Mesenchymal stem cell (in vitro differentiated cells and primary cell): ENCODE data around the gene OMA1.
"Not testable (repeated sequence)": the region's sequence is repeated elsewhere in the genome, so short reads cannot be mapped to it uniquely, and the experiment has no call there.

Experiments used
- DNase-seq: peaks from one replicate; pipeline ENCODE4 v3.0.0-alpha.2; 2013
- H2AFZ ChIP-seq: one replicate; pipeline ENCODE4 v1.6.1; 2013; ENCODE audit warnings: low read depth, mild to moderate bottlenecking, control low read depth, inconsistent platforms, low read length, moderate library complexity
- H2AK5ac ChIP-seq: 2 replicates; pipeline ENCODE4 v1.6.1; 2013; ENCODE audit warnings: low read length, moderate library complexity, mild to moderate bottlenecking, inconsistent platforms; ENCODE audit not compliant: severe bottlenecking
- H2BK120ac ChIP-seq: one replicate; pipeline ENCODE4 v1.6.1; 2013; ENCODE audit warnings: low read depth, mild to moderate bottlenecking, inconsistent platforms, low read length, moderate library complexity
- H2BK12ac ChIP-seq, 2 experiments: one replicate each; pipeline ENCODE4 v1.6.1; 2013; ENCODE audit warnings: inconsistent platforms in 2 of 2, low read length in 2 of 2, mild to moderate bottlenecking in 2 of 2, moderate library complexity in 2 of 2, control low read depth in 1 of 2
- H2BK15ac ChIP-seq: one replicate; pipeline ENCODE4 v1.6.1; 2013; ENCODE audit warnings: mild to moderate bottlenecking, low read depth, inconsistent platforms; ENCODE audit not compliant: poor library complexity, severe bottlenecking
- H2BK5ac ChIP-seq: 2 replicates; pipeline ENCODE4 v1.6.1; 2013; ENCODE audit warnings: low read depth, mild to moderate bottlenecking, low read length, control low read depth, inconsistent platforms; ENCODE audit not compliant: poor library complexity, severe bottlenecking
- H3K14ac ChIP-seq, 2 experiments: one replicate each; pipeline ENCODE4 v1.6.1; 2013; ENCODE audit warnings: inconsistent platforms in 2 of 2, low read length in 2 of 2, control low read depth in 1 of 2, mild to moderate bottlenecking in 1 of 2, moderate library complexity in 1 of 2
- H3K18ac ChIP-seq, 2 experiments: one replicate each; pipeline ENCODE4 v1.6.1; 2013; ENCODE audit warnings: inconsistent platforms in 2 of 2, low read length in 2 of 2, control low read depth in 1 of 2, low read depth in 1 of 2, mild to moderate bottlenecking in 1 of 2
- H3K23ac ChIP-seq, 2 experiments: one replicate each; pipeline ENCODE4 v1.6.1; 2013; ENCODE audit warnings: inconsistent platforms in 2 of 2, low read length in 2 of 2, mild to moderate bottlenecking in 2 of 2, moderate library complexity in 2 of 2, control low read depth in 1 of 2
- H3K27ac ChIP-seq: 2 replicates; pipeline ENCODE4 v1.5.1; 2013; ENCODE audit warnings: mild to moderate bottlenecking, moderate library complexity, low read length, control low read depth, inconsistent platforms; ENCODE audit not compliant: poor library complexity, severe bottlenecking
- H3K27me3 ChIP-seq, 2 experiments: 2 replicates each; pipeline versions ENCODE4 v1.6.1 to v1.7.0; 2013; ENCODE audit warnings: low read length in 2 of 2, mild to moderate bottlenecking in 2 of 2, moderate library complexity in 2 of 2, control low read depth in 1 of 2, inconsistent platforms in 1 of 2; ENCODE audit not compliant: control insufficient read depth in 1 of 2, insufficient read depth in 1 of 2
- H3K36me3 ChIP-seq, 2 experiments: 2 replicates each; pipeline versions ENCODE4 v1.6.1 to v1.7.0; 2013; ENCODE audit warnings: low read length in 2 of 2, control low read depth in 1 of 2, inconsistent platforms in 1 of 2, low read depth in 1 of 2, mild to moderate bottlenecking in 1 of 2; ENCODE audit not compliant: insufficient read depth in 2 of 2, control insufficient read depth in 1 of 2
- H3K4ac ChIP-seq, 2 experiments: one replicate each; pipeline ENCODE4 v1.6.1; 2013; ENCODE audit warnings: inconsistent platforms in 2 of 2, low read length in 2 of 2, mild to moderate bottlenecking in 2 of 2, moderate library complexity in 2 of 2, control low read depth in 1 of 2, low read depth in 1 of 2
- H3K4me1 ChIP-seq: 2 replicates; pipeline ENCODE4 v1.6.1; 2013; ENCODE audit warnings: low read depth, low read length, control low read depth; ENCODE audit not compliant: control insufficient read depth, insufficient read depth
- H3K4me2 ChIP-seq: 2 replicates; pipeline ENCODE4 v1.6.1; 2013; ENCODE audit warnings: low read length, mild to moderate bottlenecking, inconsistent platforms; ENCODE audit not compliant: poor library complexity, severe bottlenecking
- H3K4me3 ChIP-seq, 2 experiments: 2 replicates each; pipeline versions ENCODE4 v1.5.1 to v1.7.0; 2013; ENCODE audit warnings: low read length in 2 of 2, mild to moderate bottlenecking in 2 of 2, control low read depth in 1 of 2, low read depth in 1 of 2; ENCODE audit not compliant: insufficient read depth in 1 of 2
- H3K79me1 ChIP-seq: replicated peaks from 2 replicates; pipeline ENCODE4 v1.6.1; 2013; ENCODE audit warnings: mild to moderate bottlenecking, control low read depth, low read length, inconsistent platforms; ENCODE audit not compliant: poor library complexity, severe bottlenecking
- H3K9ac ChIP-seq: 2 replicates; pipeline ENCODE4 v1.7.0; 2013; ENCODE audit warnings: mild to moderate bottlenecking, low read length, moderate library complexity
- H3K9me3 ChIP-seq: 2 replicates; pipeline ENCODE4 v1.7.0; 2013; ENCODE audit warnings: mild to moderate bottlenecking, low read length; ENCODE audit not compliant: control insufficient read depth
- H4K8ac ChIP-seq: one replicate; pipeline ENCODE4 v1.6.1; 2013; ENCODE audit warnings: inconsistent platforms, mild to moderate bottlenecking, low read length, moderate library complexity
- H4K91ac ChIP-seq: one replicate; pipeline ENCODE4 v1.6.1; 2013; ENCODE audit warnings: mild to moderate bottlenecking, low read length, inconsistent platforms
- WGBS: methylation state at CpG from one replicate; pipeline ENCODE4 v1.1.7; 2013; ENCODE audit warnings: mixed read lengths; 5-methylcytosine and 5-hydroxymethylcytosine counted together

OMA1 gene

DNA sequence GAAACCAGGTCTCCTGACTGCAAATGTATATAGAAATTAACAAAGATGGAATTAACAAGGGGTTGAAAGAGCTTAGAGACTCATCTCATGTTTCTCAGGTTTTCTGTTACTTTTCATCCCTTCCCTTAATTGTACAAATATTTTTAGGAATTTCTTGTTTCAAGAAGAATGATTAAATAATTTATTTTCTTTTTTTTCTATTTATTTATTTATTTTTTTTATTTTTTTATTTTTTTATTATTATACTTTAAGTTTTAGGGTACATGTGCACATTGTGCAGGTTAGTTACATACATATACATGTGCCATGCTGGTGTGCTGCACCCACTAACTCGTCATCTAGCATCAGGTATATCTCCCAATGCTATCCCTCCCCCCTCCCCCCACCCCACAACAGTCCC is 35.6 kb upstream of the OMA1 start:
- peaks cover 18% of the 10 kb centered on the region for H3K4me1 ChIP-seq
- not testable (repeated sequence) for H3K79me1 ChIP-seq, H3K23ac ChIP-seq, DNase-seq, H4K8ac ChIP-seq, H2BK15ac ChIP-seq, H3K27ac ChIP-seq, H3K9me3 ChIP-seq, H2AFZ ChIP-seq, H2BK12ac ChIP-seq, H3K9ac ChIP-seq, H4K91ac ChIP-seq, H2BK5ac ChIP-seq, H3K14ac ChIP-seq, H3K4me2 ChIP-seq, H3K4ac ChIP-seq, H3K4me3 ChIP-seq, H3K27me3 ChIP-seq, H3K36me3 ChIP-seq, H2BK120ac ChIP-seq
- peak overlapping the region; percentile 43 for H2AK5ac ChIP-seq
- peak overlapping the region in 1 of 2 experiments; percentile 21 for H3K18ac ChIP-seq
- no CpG with 5 or more reads among the region's 1 CpG for WGBS

DNA sequence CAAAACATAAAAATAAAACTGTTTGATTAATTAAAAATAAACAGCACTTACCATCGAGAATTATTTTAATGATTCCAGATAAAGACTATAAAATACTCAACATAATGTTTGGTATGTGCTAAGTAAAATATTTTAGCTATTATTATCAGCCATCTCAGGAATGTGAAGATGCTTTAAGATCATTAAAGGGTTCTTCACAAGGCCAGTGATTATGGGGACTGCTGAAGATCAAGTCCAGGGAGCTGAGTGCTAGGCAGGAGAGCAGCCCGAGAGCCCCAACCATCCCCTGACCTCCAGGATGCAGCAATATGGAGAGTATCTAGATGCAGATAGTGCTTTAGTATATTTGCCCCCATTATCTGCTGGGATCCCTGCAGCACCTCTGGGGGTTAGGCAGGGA is 35.1 kb upstream of the OMA1 start:
- no peak overlapping the region for H3K9ac ChIP-seq
- WGBS = 83% methylated on average over 1 of the region's 2 CpGs
- H3K14ac ChIP-seq = no peak overlapping the region
- H4K8ac ChIP-seq = no peak overlapping the region
- no peak overlapping the region for H3K4me3 ChIP-seq
- peaks cover 0 to 3% of the 10 kb centered on the region in 2 experiments for H3K36me3 ChIP-seq
- peaks cover 19% of the 10 kb centered on the region for H3K4me1 ChIP-seq
- no peak overlapping the region for H2BK15ac ChIP-seq
- H3K4me2 ChIP-seq = no peak overlapping the region
- no peak overlapping the region for H3K23ac ChIP-seq
- no peak for DNase-seq
- peaks cover 0 to 7% of the 10 kb centered on the region in 2 experiments for H3K27me3 ChIP-seq
- H2BK12ac ChIP-seq = no peak overlapping the region
- no peak overlapping the region for H3K27ac ChIP-seq
- no peaks in the 10 kb centered on the region for H3K9me3 ChIP-seq
- H2BK120ac ChIP-seq = no peak overlapping the region
- no peak overlapping the region for H4K91ac ChIP-seq
- peak overlapping the region; percentile 43 for H2AK5ac ChIP-seq
- no peak overlapping the region for H2AFZ ChIP-seq
- peak overlapping the region in 1 of 2 experiments; percentile 21 for H3K18ac ChIP-seq
- H3K4ac ChIP-seq = no peak overlapping the region
- no peaks in the 10 kb centered on the region for H3K79me1 ChIP-seq
- no peak overlapping the region for H2BK5ac ChIP-seq

DNA sequence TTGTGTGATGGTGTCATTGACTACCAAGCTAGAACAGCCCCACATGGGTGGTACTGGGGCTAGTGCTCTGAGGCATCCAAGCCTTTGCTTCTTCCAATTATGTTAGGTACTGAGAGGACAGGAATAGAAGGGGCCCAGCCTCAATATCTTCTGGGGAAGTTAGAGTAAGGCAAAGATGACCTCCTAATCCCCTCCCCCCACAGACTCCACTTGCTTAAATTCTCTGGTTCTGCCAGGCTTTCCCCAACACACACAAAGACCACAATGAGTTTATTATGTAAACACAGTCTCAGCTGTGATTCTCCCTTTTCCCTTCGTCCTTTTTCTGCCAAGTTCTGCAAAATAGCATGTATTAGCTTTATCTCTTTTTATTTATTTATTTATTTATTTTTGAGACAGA is 33.7 kb upstream of the OMA1 start:
- Histone ChIP-seq H3K4ac (no peak overlapping the region), H4K8ac (no peak overlapping the region), H3K79me1 (no peaks in the 10 kb centered on the region), H3K27me3 (peaks cover 0 to 21% of the 10 kb centered on the region in 2 experiments), H3K14ac (no peak overlapping the region), H2BK120ac (no peak overlapping the region), H2BK12ac (no peak overlapping the region), H2AFZ (no peak overlapping the region), H3K36me3 (peaks cover 0 to 6% of the 10 kb centered on the region in 2 experiments), H3K27ac (no peak overlapping the region), H3K4me3 (no peak overlapping the region), H2AK5ac (no peak overlapping the region), H3K9ac (no peak overlapping the region), H4K91ac (no peak overlapping the region), H2BK5ac (no peak overlapping the region), H3K18ac (no peak overlapping the region), H3K4me2 (no peak overlapping the region), H3K9me3 (no peaks in the 10 kb centered on the region), H2BK15ac (no peak overlapping the region), H3K23ac (no peak overlapping the region), H3K4me1 (peaks cover 16% of the 10 kb centered on the region)
- no CpG with 5 or more reads among the region's 1 CpG for WGBS
- DNase-seq = peak; percentile 35

DNA sequence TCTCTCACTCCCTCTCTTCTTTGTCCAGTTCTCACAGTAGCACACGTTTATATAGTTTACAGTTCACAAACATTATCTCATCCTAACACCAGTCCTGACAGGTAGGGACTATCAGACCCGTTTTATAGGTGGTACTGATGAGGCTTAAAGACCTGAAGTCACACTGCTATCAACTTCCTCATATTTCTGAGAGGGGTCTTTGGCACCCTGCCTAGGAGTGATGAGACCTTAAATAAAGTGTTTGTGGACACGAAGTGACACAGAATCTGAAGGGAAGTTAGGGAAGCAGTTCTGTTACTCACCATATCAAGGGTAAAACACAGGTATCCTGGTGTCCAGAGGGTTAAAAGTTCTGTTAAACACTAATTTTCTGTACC is 31.1 kb upstream of the OMA1 start:
- H3K36me3 ChIP-seq = peaks cover 0 to 6% of the 10 kb centered on the region in 2 experiments
- DNase-seq = no peak
- no peaks in the 10 kb centered on the region for H3K9me3 ChIP-seq
- H3K14ac ChIP-seq = no peak overlapping the region
- H3K4me3 ChIP-seq = peak overlapping the region in 1 of 2 experiments; percentile 70
- no peak overlapping the region for H2AFZ ChIP-seq
- no peaks in the 10 kb centered on the region for H3K79me1 ChIP-seq
- no peak overlapping the region for H2AK5ac ChIP-seq
- no peak overlapping the region for H3K27ac ChIP-seq
- H2BK15ac ChIP-seq = no peak overlapping the region
- peak overlapping the region; percentile 13 for H3K9ac ChIP-seq
- peak overlapping the region; percentile 75 for H3K4me2 ChIP-seq
- 28% methylated on average over 2 of the region's 3 CpGs for WGBS
- no peak overlapping the region for H2BK5ac ChIP-seq
- H3K18ac ChIP-seq = no peak overlapping the region
- no peak overlapping the region for H3K23ac ChIP-seq
- no peak overlapping the region for H3K4ac ChIP-seq
- H4K91ac ChIP-seq = no peak overlapping the region
- no peak overlapping the region for H2BK12ac ChIP-seq
- H3K4me1 ChIP-seq = peaks cover 10% of the 10 kb centered on the region
- no peak overlapping the region for H2BK120ac ChIP-seq
- H4K8ac ChIP-seq = no peak overlapping the region
- peaks cover 0 to 45% of the 10 kb centered on the region in 2 experiments for H3K27me3 ChIP-seq
